HCT116 (cell line): ENCODE measurements around the gene MBTPS1.

Source experiments
- POLR2A ChIP-seq: IDR thresholded peaks from 2 replicates; pipeline ENCODE4 v1.7.0; 2011; ENCODE audit warnings: borderline replicate concordance; ENCODE audit not compliant: insufficient read depth, insufficient read length; ENCODE audit errors: extremely low read depth
- RAD21 ChIP-seq: IDR thresholded peaks from 2 replicates; pipeline ENCODE4 v1.6.1; 2012; ENCODE audit warnings: low read depth, mild to moderate bottlenecking
- ZNF274 ChIP-seq: fragments of 200-500 bp; sonication (Bioruptor generic); IDR thresholded peaks from 2 replicates; pipeline ENCODE4 v1.6.1; 2014; ENCODE audit warnings: mild to moderate bottlenecking, low read depth, low read length, inconsistent platforms
- TF ChIP-seq, protein P1 (sequence below), 3 experiments: fragments of 200-600 bp in 1 of 3; sonication (generic) in 1 of 3; IDR thresholded peaks in 2 of 3; conservative IDR thresholded peaks in 1 of 3; 2 replicates each; pipeline ENCODE4 v1.5.1; 2012 to 2017; ENCODE audit warnings: low read depth in 2 of 3, low read length in 2 of 3, antibody characterized with exemption in 1 of 3, borderline replicate concordance in 1 of 3, control low read depth in 1 of 3, mild to moderate bottlenecking in 1 of 3, mixed read lengths in 1 of 3, mixed run types in 1 of 3, moderate library complexity in 1 of 3; ENCODE audit not compliant: insufficient read depth in 1 of 3

GRCh38 chr16:84096447-84097005 is 20.2 kb downstream of the MBTPS1 start:
- TF ChIP-seq, protein P1, sequence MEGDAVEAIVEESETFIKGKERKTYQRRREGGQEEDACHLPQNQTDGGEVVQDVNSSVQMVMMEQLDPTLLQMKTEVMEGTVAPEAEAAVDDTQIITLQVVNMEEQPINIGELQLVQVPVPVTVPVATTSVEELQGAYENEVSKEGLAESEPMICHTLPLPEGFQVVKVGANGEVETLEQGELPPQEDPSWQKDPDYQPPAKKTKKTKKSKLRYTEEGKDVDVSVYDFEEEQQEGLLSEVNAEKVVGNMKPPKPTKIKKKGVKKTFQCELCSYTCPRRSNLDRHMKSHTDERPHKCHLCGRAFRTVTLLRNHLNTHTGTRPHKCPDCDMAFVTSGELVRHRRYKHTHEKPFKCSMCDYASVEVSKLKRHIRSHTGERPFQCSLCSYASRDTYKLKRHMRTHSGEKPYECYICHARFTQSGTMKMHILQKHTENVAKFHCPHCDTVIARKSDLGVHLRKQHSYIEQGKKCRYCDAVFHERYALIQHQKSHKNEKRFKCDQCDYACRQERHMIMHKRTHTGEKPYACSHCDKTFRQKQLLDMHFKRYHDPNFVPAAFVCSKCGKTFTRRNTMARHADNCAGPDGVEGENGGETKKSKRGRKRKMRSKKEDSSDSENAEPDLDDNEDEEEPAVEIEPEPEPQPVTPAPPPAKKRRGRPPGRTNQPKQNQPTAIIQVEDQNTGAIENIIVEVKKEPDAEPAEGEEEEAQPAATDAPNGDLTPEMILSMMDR (IDR thresholded peaks at IDR 0.05 in 2 of 3, conservative IDR thresholded peaks at IDR 0.05 in 1 of 3; ENCODE audit: borderline replicate concordance in 1 of 3, insufficient read depth in 1 of 3, low read depth in 2 of 3, low read length in 2 of 3), result no peak
- TF ChIP-seq POLR2A (no peak), ZNF274 (no peak), RAD21 (no peak)
